Activated CD8-positive, alpha-beta T cell treated with anti-CD3 and anti-CD28 coated beads for 36 hours (primary cell): Measurements from ENCODE around the gene NAIF1. TPM values are rescaled to one million over a fixed set of nuclear protein-coding genes. Genes with fewer than 3 reads are reported as not detected.

Source experiments
- ATAC-seq: fragments of 200-7000 bp; cut with Tn5 transposase; one replicate; pipeline ENCODE4 v1.10.0; 2021; ENCODE audit warnings: mild to moderate bottlenecking, moderate library complexity
- CTCF ChIA-PET: fragments of 350-600 bp; sonication (Branson Sonifier 250); formaldehyde crosslinking; loops from one replicate; lab custom pipeline; 2021; ENCODE audit warnings: antibody characterized with exemption; lab: Charles Lee
- POLR2A ChIA-PET: fragments of 350-600 bp; sonication (Branson Sonifier 250); formaldehyde crosslinking; loops from one replicate; lab custom pipeline; 2021; ENCODE audit warnings: antibody characterized with exemption; lab: Charles Lee
- DNase-seq: peaks from one replicate; pipeline ENCODE4 v3.0.0-alpha.2; 2020
- H3K27ac Mint-ChIP-seq: one replicate; pipeline ENCODE4 v1.8.0; 2021; ENCODE audit warnings: mild to moderate bottlenecking, mixed read lengths
- H3K27me3 Mint-ChIP-seq: one replicate; pipeline ENCODE4 v1.8.0; 2021; ENCODE audit warnings: mixed read lengths
- H3K36me3 Mint-ChIP-seq: one replicate; pipeline ENCODE4 v1.8.0; 2021; ENCODE audit warnings: low read depth, mixed read lengths
- H3K4me1 Mint-ChIP-seq: one replicate; pipeline ENCODE4 v1.8.0; 2021; ENCODE audit warnings: low read depth, mixed read lengths
- H3K4me3 Mint-ChIP-seq: one replicate; pipeline ENCODE4 v1.8.0; 2021; ENCODE audit warnings: mild to moderate bottlenecking, moderate library complexity, mixed read lengths
- H3K9me3 Mint-ChIP-seq: one replicate; pipeline ENCODE4 v1.8.0; 2021; ENCODE audit warnings: mixed read lengths
- CTCF ChIP-seq: fragments of 200-600 bp; IDR thresholded peaks from one replicate; pipeline ENCODE4 v1.8.0; 2022; ENCODE audit warnings: antibody characterized with exemption, mild to moderate bottlenecking
- intact Hi-C: fragments of 100-400 bp; cut with micrococcal nuclease; formaldehyde crosslinking; loops from one replicate; pipeline ENCODE4 v1.10.0; 2022
- total RNA-seq, 2 experiments: library from RNA; stranded (reverse); gene quantifications; one replicate each; pipeline ENCODE4 v1.2.3, GENCODE V29; 2021

Gene NAIF1
- total RNA-seq, 2 experiments from 2014 or later, result 8.4 to 11.8 TPM

DNA sequence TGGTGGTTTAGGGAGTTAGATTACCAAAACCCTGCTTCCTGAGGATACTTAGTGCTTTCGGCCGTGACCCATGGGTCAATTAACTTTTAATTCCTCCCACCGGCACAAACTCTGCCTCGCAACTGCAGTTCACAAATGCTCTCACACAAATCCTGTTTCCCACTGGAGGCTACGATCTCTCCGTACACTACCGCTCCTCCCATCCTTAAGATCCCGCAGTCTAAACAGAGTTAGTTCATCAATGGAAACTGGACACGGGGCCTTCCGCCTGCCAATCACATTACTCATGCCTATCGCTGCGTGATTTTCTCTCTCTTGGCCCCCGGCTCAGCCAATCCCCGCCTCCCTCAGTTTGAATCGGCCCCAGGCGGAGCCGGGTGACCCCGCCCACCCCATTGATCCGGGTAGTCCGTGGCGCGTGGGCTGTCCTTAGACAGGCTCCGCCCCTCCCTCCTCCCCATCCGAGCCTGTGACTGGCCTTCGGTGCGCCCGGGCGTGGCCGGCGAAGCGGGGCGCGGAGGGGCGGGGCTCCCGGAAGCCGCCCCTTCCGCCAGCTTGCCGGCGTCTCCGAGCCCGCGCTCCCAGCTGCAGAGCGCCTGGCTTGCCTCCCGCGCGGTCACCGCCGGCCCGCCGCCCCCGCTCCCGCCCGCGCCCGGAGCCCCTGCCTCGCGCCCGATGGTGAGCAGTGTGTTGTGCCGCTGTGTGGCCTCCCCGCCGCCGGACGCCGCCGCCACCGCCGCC, 695 bp upstream of the NAIF1 start, which contains the start of gene SLC25A25:
SLC25A25 (plus strand) TSS at position 588 of the 741 bp plus-strand sequence; CDS start at position 676, 88 bp downstream.
- Mint-ChIP-seq H3K27ac (peak within 1 kb of the TSS; percentile 87), H3K4me3 (peak within 1 kb of the TSS; percentile 96), H3K9me3 (no peaks in the 10 kb centered on the region), H3K4me1 (peaks cover 50% of the 10 kb centered on the region), H3K36me3 (peaks cover 23% of the 10 kb centered on the region), H3K27me3 (no peaks in the 10 kb centered on the region)
- ATAC-seq (peak; percentile 89), DNase-seq (peak; percentile 100)
- POLR2A ChIA-PET, result interaction anchor here (0.8 to 2.1 kb wide), 8 partner anchors 13 to 115 kb away, joined by 3 to 9 read pairs (median 4); no protein-coding TSS in a partner anchor
- CTCF ChIA-PET, result interaction anchor here (0.7 to 5.5 kb wide), 7 partner anchors 12 to 125 kb away, joined by 3 to 32 read pairs (median 7); no protein-coding TSS in a partner anchor
- TF ChIP-seq CTCF, result no peak
- intact Hi-C loops, result loop anchor here (5.0 kb wide), 1 partner anchor 41 kb away; no protein-coding TSS in a partner anchor

GRCh38 chr9:128065907-128066712, 1.0 kb downstream of the NAIF1 start:
- TF ChIP-seq CTCF, result no peak
- ChIA-PET CTCF (interaction anchor here (1.3 to 5.5 kb wide), 8 partner anchors 10 to 145 kb away, joined by 3 to 32 read pairs (median 8); no protein-coding TSS in a partner anchor), POLR2A (interaction anchor here (0.6 to 1.8 kb wide), 10 partner anchors 9 to 84 kb away, joined by 3 to 9 read pairs (median 4); no protein-coding TSS in a partner anchor)
- ATAC-seq (no peak), DNase-seq (no peak)
- intact Hi-C loops, result loop anchor here (5.0 kb wide), 1 partner anchor 39 kb away; no protein-coding TSS in a partner anchor
- Mint-ChIP-seq H3K27ac (no peak overlapping the region), H3K36me3 (peaks cover 23% of the 10 kb centered on the region), H3K9me3 (no peaks in the 10 kb centered on the region), H3K27me3 (no peaks in the 10 kb centered on the region), H3K4me3 (no peak overlapping the region), H3K4me1 (peaks cover 50% of the 10 kb centered on the region)

GRCh38 chr9:128062846-128063831, 4.0 kb downstream of the NAIF1 start:
- Mint-ChIP-seq H3K4me1 (peaks cover 42% of the 10 kb centered on the region), H3K4me3 (no peak overlapping the region)

More at GRCh38 chr9:128062846-128063831, 4.0 kb downstream of the NAIF1 start:
- no peak overlapping the region for H3K27ac Mint-ChIP-seq
- ChIA-PET POLR2A (interaction anchor here (1.9 kb wide), 1 partner anchor 36 kb away, joined by 4 read pairs; no protein-coding TSS in a partner anchor), CTCF (interaction anchor here (1.1 to 5.5 kb wide), 4 partner anchors 28 to 119 kb away, joined by 3 to 32 read pairs (median 3); no protein-coding TSS in a partner anchor)
- no peaks in the 10 kb centered on the region for H3K9me3 Mint-ChIP-seq
- DNase-seq (no peak), ATAC-seq (no peak)
- H3K27me3 Mint-ChIP-seq, result no peaks in the 10 kb centered on the region
- intact Hi-C loops, result no loop called here
- TF ChIP-seq CTCF, result no peak
- peaks cover 16% of the 10 kb centered on the region for H3K36me3 Mint-ChIP-seq
